Neuron (in vitro differentiated cells): Measurements from ENCODE around the gene LSM14B.

Source experiments
- H2AFZ ChIP-seq: one replicate; pipeline ENCODE4 v1.6.1; 2013; ENCODE audit warnings: low read depth, mild to moderate bottlenecking, inconsistent platforms, low read length, moderate library complexity
- H3K27me3 ChIP-seq: one replicate; pipeline ENCODE4 v1.6.1; 2013; ENCODE audit warnings: low read length; ENCODE audit not compliant: insufficient read depth
- H3K36me3 ChIP-seq: one replicate; pipeline ENCODE4 v1.6.1; 2013; ENCODE audit warnings: low read length; ENCODE audit not compliant: insufficient read depth
- H3K4me1 ChIP-seq: one replicate; pipeline ENCODE4 v1.6.1; 2013; ENCODE audit warnings: low read length; ENCODE audit not compliant: insufficient read depth
- H3K4me3 ChIP-seq: 2 replicates; pipeline ENCODE4 v1.5.1; 2013; ENCODE audit warnings: mild to moderate bottlenecking, low read length, moderate library complexity
- H3K9me3 ChIP-seq: one replicate; pipeline ENCODE4 v1.6.1; 2013; ENCODE audit warnings: low read length

The LSM14B gene

DNA sequence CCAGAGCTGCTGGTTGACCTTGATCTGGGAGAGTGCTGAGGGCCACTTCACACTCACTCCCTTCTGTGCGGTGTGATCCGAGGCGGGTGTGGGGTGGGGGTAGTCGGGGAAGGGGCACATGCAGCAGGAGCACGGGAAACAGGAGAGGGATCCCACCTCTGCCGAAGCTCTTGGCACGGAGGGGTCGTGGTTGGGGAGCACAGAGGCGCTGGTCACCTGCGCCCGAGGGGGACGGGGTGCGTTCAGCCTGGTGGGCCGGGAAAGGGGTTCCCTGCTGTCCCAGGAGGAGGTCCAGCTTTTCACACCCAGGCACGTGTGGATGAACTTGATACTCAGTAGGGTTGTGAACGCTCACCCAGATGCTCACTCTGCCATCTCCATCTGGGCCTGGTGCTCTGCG lies 38.6 kb downstream of the LSM14B start:
- Histone ChIP-seq H3K27me3 (no peaks in the 10 kb centered on the region), H3K4me3 (no peak overlapping the region), H3K36me3 (peaks cover 74% of the 10 kb centered on the region), H3K4me1 (peaks cover 3% of the 10 kb centered on the region), H3K9me3 (no peaks in the 10 kb centered on the region), H2AFZ (no peak overlapping the region)

DNA sequence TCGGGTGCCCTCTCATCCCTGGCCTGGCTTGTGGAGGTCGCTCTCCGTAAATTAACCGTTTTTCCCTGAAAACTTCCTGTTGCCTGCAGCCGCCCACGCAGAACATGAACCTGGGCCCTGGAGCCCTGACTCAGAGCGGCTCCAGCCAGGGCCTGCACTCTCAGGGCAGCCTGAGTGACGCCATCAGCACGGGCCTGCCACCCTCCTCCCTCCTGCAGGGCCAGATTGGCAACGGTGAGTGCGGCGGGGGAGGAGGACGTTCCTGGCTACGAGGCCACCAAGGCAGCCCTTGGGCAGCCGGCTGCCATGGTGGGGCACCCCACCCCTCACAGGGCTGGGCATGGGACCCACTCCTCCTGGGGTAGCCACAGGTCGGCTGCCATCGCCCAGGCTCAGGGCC lies 39.1 kb downstream of the LSM14B start:
- no peak overlapping the region for H3K4me3 ChIP-seq
- H3K9me3 ChIP-seq = no peaks in the 10 kb centered on the region
- H3K27me3 ChIP-seq = no peaks in the 10 kb centered on the region
- H2AFZ ChIP-seq = no peak overlapping the region
- peaks cover 79% of the 10 kb centered on the region for H3K36me3 ChIP-seq
- H3K4me1 ChIP-seq = peaks cover 3% of the 10 kb centered on the region

DNA sequence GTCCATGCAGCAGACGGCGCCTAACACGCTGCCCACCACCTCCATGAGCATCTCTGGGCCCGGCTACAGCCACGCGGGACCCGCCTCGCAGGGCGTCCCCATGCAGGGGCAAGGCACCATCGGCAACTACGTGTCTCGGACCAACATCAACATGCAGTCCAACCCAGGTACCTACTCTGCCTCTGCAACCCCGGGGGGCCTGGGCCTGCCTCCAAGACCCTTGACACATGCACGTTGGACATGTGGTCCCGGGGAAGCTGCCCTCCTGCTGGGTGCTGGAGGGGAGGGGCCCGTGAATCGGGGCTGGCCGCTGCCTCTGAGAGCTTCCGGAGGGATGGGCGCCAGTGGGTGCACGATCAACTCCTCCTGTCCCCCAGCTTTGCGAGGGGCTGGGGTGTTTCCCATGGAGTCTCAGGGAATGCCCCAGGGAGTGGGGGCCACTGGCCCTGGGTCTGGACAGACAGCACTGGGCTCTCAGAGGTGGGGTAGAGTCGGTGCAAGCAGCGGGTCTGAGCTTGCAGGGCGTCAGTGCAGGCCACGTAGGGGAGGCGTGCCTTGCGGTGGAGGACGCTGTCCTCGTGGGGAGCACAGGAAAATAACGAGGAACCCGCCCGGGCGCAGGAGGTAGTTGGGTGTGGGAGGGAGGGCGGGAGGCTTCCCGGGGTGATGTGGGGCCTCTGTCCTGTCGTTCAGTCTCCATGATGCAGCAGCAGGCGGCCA lies 40.6 kb downstream of the LSM14B start:
- Histone ChIP-seq H3K27me3 (no peaks in the 10 kb centered on the region), H3K4me3 (no peak overlapping the region), H3K36me3 (peaks cover 78% of the 10 kb centered on the region), H3K9me3 (no peaks in the 10 kb centered on the region), H3K4me1 (no peaks in the 10 kb centered on the region), H2AFZ (no peak overlapping the region)

DNA sequence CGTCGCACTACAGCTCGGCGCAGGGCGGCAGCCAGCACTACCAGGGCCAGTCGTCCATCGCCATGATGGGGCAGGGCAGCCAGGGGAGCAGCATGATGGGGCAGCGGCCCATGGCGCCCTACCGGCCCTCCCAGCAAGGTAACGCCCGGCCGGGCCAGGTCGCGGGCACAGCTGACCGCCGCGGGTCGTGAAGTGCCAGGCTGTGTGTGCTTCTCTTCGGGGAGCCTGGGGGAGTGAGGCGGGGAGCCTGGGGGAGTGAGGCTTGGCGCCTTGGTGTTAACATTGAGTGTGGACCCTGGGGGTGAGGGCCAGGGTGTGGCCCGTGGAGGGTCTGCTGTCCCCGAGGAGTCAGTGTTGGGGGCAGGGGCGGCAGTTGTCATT lies 41.2 kb downstream of the LSM14B start:
- no peak overlapping the region for H2AFZ ChIP-seq
- H3K9me3 ChIP-seq = no peaks in the 10 kb centered on the region
- H3K36me3 ChIP-seq = peaks cover 78% of the 10 kb centered on the region
- no peaks in the 10 kb centered on the region for H3K4me1 ChIP-seq
- no peaks in the 10 kb centered on the region for H3K27me3 ChIP-seq
- H3K4me3 ChIP-seq = no peak overlapping the region

DNA sequence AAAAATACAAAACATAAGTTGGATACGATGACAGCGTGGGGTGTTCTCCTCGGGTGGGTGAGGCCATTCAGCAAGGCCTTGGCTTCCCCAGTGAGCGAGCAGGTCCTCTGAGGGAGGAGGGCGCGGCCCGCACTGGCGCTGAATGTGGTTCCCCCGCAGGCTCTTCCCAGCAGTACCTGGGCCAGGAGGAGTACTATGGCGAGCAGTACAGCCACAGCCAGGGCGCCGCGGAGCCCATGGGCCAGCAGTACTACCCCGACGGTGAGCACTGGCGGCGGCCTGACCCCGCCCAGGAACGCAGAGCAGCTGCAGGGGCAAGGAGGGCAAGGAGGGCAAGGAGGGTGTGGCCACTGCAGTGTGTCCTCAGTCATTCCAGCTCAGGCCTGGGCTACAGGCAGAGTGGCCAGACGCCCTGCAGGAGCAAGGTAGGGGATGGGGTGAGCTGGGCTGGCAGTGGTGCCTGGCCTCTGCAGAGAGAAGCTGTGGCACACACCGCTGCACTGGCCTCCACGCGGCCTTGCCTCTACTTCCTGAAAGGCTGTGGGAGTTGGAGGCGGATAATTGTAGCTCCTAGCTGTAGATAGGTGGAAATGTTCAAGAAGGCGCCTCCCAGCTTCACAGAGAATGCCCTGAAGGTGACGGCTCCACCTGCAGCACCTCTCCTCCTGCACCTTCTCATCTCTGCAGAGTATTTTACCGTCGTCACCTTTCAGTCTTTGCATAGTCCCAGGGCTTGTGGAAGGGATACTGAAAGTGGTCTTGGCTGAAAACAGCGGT lies 41.9 kb downstream of the LSM14B start:
- H3K9me3 ChIP-seq = no peaks in the 10 kb centered on the region
- no peak overlapping the region for H2AFZ ChIP-seq
- H3K36me3 ChIP-seq = peaks cover 76% of the 10 kb centered on the region
- H3K4me1 ChIP-seq = no peaks in the 10 kb centered on the region
- no peaks in the 10 kb centered on the region for H3K27me3 ChIP-seq
- no peak overlapping the region for H3K4me3 ChIP-seq

DNA sequence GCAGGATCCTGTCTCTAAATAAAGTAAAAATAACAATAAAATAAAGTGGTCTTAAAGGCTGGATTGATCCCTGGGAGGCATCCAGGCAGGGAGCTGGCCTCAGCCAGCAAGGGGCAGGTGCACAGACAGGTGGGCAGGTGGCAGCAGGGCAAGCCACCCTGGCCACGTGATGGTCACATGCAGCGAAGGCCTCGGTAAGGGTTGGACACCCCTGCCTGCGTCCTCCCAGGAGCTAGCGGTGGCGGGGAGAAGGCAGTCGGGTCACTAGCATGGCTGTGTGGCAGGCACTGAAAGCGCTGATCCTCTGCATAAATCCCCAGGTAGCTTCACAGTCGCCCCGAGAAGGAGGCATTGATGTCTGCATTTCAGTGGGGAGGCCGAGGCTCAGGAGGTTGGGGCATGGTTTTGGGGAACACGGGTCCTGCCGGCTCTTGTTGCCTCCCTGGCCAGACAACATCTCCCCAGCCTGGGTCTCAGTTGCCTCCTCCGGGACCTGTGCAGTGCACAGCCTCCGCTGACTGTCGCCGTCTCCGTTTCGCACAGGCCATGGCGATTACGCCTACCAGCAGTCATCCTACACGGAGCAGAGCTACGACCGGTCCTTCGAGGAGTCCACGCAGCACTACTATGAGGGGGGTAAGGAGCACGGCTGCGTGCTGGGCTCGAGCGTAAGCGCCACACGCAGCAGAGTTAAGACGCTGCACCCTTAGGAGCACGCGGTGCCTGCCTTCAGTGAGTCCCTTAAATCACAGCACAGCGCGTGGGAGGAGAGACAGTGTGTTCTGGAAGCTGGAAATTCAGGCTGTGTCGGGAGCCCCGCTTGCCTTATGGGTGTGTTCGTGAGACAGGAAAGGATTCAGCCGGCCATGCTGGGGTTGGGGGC lies 42.8 kb downstream of the LSM14B start:
- Histone ChIP-seq H3K9me3 (no peaks in the 10 kb centered on the region), H3K27me3 (no peaks in the 10 kb centered on the region), H3K4me1 (no peaks in the 10 kb centered on the region), H2AFZ (no peak overlapping the region), H3K36me3 (peaks cover 70% of the 10 kb centered on the region), H3K4me3 (no peak overlapping the region)

DNA sequence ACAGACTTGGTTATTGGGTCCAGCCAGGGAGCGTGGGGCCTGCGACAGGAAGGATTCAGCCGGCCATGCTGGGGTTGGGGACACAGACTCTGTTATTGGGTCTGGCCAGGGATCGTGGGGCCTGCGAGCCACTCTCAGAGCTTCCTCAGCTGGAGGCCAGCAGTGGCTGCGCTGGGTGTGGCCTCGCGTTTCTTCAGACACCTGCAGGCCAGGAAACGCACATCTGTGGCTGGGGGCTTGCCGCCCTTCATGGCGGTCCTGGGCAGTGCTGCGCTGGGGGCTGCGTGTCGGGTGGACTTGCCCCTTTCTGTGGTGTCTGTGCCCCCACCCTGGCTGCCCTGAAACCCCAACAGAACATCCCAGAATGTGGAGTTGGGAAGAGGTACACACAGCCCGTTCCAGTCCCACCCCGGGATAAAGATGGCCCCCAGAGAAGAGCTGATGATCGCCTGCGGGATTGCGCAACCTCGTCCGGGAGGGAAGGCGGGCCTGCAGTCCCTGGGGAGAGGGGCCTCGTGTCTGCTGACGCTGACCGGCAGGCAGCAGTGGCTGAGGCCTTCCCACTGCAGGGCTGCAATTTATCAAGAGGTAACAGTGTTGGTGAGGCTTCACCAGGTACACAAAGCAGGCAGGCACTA lies 43.6 kb downstream of the LSM14B start:
- H3K4me1 ChIP-seq = no peaks in the 10 kb centered on the region
- no peak overlapping the region for H3K4me3 ChIP-seq
- no peaks in the 10 kb centered on the region for H3K9me3 ChIP-seq
- H2AFZ ChIP-seq = no peak overlapping the region
- H3K36me3 ChIP-seq = peaks cover 67% of the 10 kb centered on the region
- H3K27me3 ChIP-seq = no peaks in the 10 kb centered on the region

DNA sequence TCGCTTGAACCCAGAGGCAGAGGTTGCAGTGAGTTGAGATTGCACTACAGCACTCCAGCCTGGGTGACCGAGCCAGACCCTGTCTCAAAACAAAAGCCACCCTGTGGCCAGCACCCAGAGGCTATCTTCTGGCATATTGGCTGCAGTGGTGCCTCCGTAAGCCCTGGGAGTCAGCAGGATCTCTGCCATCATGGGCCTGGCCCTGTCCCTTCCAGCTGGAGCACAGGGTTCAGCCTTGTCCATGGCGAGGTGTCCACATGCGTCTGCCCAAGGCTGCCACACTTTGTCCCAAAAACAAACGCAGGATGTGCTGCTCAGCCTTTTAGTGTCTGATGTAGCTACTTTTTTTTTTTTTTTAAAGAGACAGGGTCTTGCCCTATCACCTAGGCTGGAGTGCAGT lies 45.2 kb downstream of the LSM14B start:
- peaks cover 63% of the 10 kb centered on the region for H3K36me3 ChIP-seq
- H3K9me3 ChIP-seq = no peaks in the 10 kb centered on the region
- H2AFZ ChIP-seq = no peak overlapping the region
- H3K4me1 ChIP-seq = no peaks in the 10 kb centered on the region
- no peak overlapping the region for H3K4me3 ChIP-seq
- H3K27me3 ChIP-seq = no peaks in the 10 kb centered on the region

DNA sequence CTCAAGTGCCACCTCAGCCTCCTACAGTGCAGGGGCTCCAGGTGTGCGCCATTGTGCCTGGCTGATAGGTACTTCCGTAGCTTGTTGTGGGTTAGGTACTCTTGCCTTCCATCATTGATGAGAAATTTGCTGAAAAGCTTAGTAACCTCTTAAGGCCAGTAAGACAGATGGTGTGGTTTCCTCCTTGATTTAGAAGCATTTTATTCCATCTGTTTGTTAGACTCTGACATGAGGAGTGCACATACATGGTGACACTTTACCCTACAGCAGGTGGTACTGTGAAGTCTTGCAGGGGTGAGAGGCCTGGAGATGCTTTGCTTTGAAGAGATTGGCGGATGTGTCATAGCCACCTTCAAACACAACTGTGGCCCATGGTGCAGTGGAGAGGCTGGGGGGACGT lies 45.8 kb downstream of the LSM14B start:
- H3K27me3 ChIP-seq = no peaks in the 10 kb centered on the region
- H3K36me3 ChIP-seq = peaks cover 62% of the 10 kb centered on the region
- no peak overlapping the region for H3K4me3 ChIP-seq
- H2AFZ ChIP-seq = no peak overlapping the region
- H3K9me3 ChIP-seq = no peaks in the 10 kb centered on the region
- H3K4me1 ChIP-seq = no peaks in the 10 kb centered on the region

DNA sequence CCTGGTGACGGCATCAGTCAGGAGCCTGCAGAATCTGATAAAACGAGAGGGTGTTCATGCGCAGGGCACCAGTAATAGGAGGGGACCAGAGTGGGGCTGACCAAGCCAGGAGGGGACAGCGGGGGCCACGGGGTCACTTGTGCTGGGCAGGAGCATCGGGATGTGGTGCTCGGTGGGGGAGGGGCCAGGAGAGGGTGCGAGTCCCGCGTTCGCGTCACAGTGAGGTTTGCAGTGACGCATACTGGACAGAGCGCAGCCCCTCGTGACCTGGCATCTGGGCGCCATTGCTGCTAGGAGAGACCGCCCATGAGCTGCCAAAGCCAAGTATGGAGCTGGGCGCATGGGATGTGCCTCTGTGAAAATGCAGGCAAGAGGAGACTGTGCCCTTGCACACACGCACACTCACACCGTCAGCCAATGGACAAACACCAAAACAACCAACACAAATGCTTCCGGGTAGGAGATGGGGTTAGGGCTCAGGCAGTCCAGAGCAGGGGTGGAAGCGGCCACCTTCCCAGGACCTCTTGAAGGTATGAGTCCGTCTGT lies 46.7 kb downstream of the LSM14B start:
- Histone ChIP-seq H2AFZ (no peak overlapping the region), H3K36me3 (peaks cover 58% of the 10 kb centered on the region), H3K27me3 (no peaks in the 10 kb centered on the region), H3K4me1 (no peaks in the 10 kb centered on the region), H3K9me3 (no peaks in the 10 kb centered on the region), H3K4me3 (no peak overlapping the region)

DNA sequence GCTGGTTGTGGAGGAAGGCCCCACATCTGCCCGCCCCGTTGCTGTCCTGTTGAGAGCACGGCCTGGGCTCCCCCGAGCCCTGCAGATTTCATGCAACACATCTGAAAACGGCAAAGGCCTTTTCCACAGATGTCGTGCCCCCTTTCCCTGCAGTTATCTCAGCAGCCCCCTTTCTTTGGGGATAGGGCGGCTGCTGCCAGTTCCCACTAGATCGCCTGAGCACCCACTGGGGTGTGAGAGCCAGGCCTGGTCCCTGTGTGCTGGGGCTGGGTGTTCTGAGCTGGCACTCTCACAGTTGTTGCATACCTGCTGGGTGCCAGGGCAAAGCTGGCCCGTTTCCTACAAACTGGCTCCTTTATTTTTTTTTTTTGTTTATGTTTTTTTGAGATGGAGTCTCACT lies 48.3 kb downstream of the LSM14B start:
- H3K4me3 ChIP-seq = no peak overlapping the region
- peaks cover 58% of the 10 kb centered on the region for H3K36me3 ChIP-seq
- no peaks in the 10 kb centered on the region for H3K4me1 ChIP-seq
- H3K9me3 ChIP-seq = no peaks in the 10 kb centered on the region
- H3K27me3 ChIP-seq = no peaks in the 10 kb centered on the region
- H2AFZ ChIP-seq = no peak overlapping the region

DNA sequence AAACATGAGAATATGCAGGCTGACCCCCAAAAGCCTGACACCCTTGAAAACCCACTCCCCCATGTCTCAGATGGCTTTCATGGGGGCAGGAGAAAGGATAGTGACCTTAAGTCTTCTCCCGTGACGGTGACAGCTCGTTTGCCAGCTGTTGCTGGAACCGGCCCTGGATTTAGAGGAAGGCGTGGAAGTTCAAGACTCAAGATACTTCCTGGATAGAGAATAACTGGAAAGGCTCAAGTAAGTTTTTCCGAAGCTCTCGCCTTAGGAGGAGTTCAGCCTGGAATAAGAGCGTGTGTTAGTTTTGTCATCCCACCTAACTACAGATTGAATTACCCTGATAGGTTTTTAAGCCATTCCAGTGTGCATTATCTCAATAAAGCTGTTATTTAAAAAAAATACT lies 49.0 kb downstream of the LSM14B start:
- Histone ChIP-seq H3K36me3 (peaks cover 57% of the 10 kb centered on the region), H2AFZ (no peak overlapping the region), H3K9me3 (no peaks in the 10 kb centered on the region), H3K4me1 (no peaks in the 10 kb centered on the region), H3K27me3 (no peaks in the 10 kb centered on the region), H3K4me3 (no peak overlapping the region)
